H1 (cell line): ENCODE measurements around the gene SLC1A3. TPM values are rescaled to one million over a fixed set of nuclear protein-coding genes. Genes with fewer than 3 reads are reported as not detected.

Experiments used
- RAD21 ChIP-seq, 2 experiments: IDR thresholded peaks in 1 of 2; conservative IDR thresholded peaks in 1 of 2; 2 replicates each; pipeline ENCODE4 v1.6.1; 2011; ENCODE audit warnings: low read depth in 2 of 2, low read length in 2 of 2, improper control_type of control experiment in 1 of 2, inconsistent platforms in 1 of 2, mild to moderate bottlenecking in 1 of 2, moderate library complexity in 1 of 2
- polyA plus RNA-seq, 7 experiments: library from polyadenylated mRNA; depleted of rRNA in 3 of 7; stranded (reverse) in 5 of 7; unstranded in 2 of 7; fragments of >200 nt in 5 of 7; fragments of 200-250 nt in 2 of 7; gene quantifications; 1 replicate in 5 of 7; 2 replicates in 1 of 7; 4 replicates in 1 of 7; pipeline versions ENCODE4 v1.2.1 to v1.2.3, GENCODE V29; 2011 to 2013; ENCODE audit warnings: missing spikeins in 2 of 7, mixed read lengths in 2 of 7
- total RNA-seq: library from RNA; stranded (reverse); fragmentation: NEBNext Ultra II Directional; extraction: Animal tissue kit (Norgen Biotek cat#: 25700); gene quantifications from 2 replicates; pipeline ENCODE4 v1.2.1, GENCODE V29; 2021

The SLC1A3 gene
- total and polyA plus RNA-seq, 2 of the 8 experiments (the other 6 are each of a cell fraction or from before 2014, with no cell fraction given): 26.7 to 35.3 TPM

DNA sequence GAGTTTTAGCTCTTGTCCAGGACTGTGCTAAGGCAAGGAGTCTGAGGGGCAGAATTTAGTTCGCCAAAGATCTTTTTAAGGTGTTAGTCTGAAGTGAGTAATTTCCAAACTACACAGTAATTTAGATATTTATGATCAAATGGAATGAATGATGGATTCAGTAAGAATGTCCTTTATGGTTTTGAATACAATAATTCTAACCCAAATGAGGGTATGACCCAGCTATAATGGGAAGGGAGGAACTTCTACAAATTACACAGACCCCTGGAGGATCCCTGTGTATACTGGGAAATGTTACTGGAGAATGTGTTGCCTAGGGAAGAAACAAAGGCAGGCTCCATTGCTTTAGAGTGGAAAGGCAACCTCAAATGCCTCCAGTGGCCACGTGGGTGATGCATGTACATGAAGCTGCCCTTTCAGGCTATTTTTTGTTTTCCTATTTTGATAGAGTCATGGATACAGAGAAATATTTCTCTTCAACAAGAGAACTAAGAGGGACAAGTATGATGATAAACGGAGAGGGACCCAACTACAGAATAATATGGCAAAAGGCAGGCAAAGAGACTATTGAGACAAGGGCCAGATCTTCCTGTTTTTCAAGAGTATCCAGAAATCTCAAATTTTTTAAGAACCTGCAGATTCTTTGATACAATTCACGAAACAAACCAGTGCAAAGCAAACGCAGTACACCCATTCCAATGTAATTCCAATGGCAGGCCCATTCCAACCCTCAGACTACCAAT is 25.4 kb downstream of the SLC1A3 start (continued):
- no peak for TF ChIP-seq RAD21 (IDR thresholded peaks at IDR 0.05 in 1 of 2, conservative IDR thresholded peaks at IDR 0.05 in 1 of 2; ENCODE audit: low read depth in 2 of 2, low read length in 2 of 2)
